ENCODE measurements around the gene ZNF407.

GRCh38 chr18:74836296-74837139 lies 238.8 kb downstream of the ZNF407 start:
- TF ChIP-seq, protein P1, sequence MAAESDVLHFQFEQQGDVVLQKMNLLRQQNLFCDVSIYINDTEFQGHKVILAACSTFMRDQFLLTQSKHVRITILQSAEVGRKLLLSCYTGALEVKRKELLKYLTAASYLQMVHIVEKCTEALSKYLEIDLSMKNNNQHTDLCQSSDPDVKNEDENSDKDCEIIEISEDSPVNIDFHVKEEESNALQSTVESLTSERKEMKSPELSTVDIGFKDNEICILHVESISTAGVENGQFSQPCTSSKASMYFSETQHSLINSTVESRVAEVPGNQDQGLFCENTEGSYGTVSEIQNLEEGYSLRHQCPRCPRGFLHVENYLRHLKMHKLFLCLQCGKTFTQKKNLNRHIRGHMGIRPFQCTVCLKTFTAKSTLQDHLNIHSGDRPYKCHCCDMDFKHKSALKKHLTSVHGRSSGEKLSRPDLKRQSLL (tag by site-specific recombination; IDR thresholded peaks at IDR 0.05), result no peak
- TF ChIP-seq CTCF (tag by site-specific recombination; IDR thresholded peaks at IDR 0.05) (no peak), YY1 (tag by site-specific recombination; IDR thresholded peaks at IDR 0.05) (no peak), ZNF561 (tag by site-specific recombination; IDR thresholded peaks at IDR 0.05; ENCODE audit: borderline replicate concordance) (no peak)

Measured in HEK293 (cell line).